ENCODE results near the gene TOR1AIP2.

DNA sequence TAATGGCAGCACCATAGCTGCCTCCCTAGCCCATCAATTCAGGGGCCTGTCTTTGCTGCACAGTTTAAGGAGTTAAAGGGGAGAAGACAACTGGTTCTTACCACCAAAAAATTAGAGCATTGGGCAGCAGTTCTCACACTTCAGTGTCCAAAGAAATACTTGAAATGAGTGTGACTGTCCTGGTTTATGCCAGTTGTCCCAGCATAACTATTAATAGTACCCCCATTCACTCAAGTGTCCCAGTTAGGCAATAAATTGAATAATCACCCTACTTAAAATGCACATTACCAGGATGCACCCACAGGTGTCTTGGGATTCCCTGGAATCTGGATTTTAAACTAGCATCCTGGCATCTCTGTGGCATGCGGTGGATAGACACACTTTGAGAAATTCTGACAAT is 83.5 kb downstream of the TOR1AIP2 start:
- TF ChIP-seq, protein P1, sequence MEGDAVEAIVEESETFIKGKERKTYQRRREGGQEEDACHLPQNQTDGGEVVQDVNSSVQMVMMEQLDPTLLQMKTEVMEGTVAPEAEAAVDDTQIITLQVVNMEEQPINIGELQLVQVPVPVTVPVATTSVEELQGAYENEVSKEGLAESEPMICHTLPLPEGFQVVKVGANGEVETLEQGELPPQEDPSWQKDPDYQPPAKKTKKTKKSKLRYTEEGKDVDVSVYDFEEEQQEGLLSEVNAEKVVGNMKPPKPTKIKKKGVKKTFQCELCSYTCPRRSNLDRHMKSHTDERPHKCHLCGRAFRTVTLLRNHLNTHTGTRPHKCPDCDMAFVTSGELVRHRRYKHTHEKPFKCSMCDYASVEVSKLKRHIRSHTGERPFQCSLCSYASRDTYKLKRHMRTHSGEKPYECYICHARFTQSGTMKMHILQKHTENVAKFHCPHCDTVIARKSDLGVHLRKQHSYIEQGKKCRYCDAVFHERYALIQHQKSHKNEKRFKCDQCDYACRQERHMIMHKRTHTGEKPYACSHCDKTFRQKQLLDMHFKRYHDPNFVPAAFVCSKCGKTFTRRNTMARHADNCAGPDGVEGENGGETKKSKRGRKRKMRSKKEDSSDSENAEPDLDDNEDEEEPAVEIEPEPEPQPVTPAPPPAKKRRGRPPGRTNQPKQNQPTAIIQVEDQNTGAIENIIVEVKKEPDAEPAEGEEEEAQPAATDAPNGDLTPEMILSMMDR (IDR thresholded peaks at IDR 0.05 in 8 of 11, conservative IDR thresholded peaks at IDR 0.05 in 3 of 11) = no peak
- TF ChIP-seq POLR2A (IDR thresholded peaks at IDR 0.05) (no peak), POLR2AphosphoS5 (IDR thresholded peaks at IDR 0.05) (no peak)

Data from spleen (tissue), 7 donors.